Measurements from ENCODE around the gene HGFAC.

HGFAC gene

DNA sequence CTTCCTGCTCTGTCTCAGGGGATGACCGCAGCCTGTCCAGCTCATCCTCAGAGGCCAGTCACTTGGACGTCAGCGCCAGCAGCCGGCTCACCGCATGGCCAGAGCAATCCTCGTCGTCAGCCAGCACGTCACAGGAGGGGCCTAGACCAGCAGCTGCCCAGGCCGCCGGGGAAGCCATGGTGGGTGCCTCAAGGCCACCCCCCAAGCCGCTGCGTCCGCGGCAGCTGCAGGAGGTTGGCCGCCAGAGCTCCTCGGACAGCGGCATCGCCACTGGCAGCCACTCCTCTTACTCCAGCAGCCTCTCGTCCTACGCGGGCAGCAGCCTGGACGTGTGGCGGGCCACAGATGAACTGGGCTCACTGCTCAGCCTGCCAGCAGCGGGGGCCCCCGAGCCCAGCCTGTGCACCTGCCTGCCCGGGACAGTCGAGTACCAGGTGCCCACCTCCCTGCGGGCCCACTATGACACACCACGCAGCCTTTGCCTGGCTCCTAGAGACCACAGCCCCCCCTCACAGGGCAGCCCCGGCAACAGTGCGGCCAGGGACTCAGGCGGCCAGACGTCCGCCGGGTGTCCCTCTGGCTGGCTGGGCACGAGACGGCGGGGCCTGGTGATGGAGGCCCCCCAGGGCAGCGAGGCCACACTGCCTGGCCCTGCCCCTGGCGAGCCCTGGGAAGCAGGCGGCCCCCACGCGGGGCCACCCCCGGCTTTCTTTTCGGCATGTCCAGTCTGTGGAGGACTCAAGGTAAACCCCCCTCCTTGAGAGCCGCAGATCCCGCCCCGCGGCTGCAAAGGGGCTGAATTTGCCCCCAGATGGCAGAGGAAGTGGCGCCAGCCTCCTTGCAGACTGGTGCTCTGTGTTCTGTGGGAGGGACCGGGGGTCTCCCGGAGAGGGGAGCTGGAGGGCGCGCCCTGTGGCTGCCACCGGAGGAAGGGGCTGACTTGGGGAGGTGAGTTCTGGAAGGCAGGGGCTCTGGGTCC is 51.3 kb downstream of the HGFAC start:
- DNase-seq: no peak

DNA sequence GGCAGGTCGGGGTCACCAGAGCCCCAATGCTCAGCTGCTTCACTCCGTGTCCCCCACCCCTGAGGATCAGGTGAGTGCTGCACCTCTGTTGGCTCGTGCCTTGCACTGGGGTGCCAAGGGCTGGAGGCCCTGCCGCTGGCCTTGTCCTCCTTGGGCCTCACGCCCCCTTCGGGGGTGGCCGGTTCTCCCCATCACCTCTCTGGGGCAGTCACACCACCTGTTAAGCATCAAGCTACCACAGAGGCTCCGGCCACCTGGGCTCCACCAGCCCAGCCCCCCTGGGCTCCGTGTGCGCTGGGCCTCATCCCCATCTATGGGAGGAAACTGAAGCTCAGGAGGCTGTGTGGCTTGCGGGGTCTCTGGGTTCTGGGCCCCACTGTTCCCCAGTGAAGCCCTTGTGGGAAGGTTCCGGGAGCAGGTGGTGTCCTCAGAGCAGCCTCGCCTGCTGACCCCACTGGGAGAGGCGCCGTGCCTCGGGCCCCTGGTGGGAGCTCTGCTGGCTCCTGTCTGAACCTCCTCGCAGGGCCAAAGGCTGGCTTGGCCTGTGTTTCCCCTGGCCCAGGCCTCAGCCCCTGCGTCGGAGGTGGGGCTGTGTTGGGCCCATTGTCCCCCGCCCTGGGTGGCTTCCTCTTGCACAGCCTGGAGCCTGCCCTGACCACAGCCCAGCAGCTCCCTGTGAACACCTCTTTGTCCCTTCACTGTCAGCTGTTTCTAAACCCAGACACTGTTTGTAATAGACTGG is 52.1 kb downstream of the HGFAC start:
- DNase-seq: no peak

DNA sequence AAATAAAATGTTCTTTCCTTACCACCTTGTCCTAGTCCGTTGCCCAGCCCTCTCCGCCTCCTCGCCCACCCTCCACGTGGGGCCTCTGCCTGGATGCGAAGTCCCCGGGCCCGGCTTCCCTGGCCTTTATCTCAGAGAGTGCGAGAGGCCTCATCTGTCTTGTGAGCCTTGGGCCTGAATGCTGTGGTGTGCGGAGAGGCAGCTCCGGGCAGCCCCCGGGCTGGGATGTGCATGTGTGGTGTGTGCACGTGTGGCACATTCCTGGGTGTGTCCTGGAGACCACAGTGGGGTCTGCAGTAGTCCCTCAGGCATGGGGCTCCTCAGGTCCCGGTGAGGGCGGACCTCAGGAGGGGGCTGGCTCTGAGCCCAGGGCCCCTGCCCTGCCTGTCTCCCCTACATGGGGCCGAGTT is 52.7 kb downstream of the HGFAC start:
- DNase-seq: no peak

GRCh38 chr4:3495204-3495975 is 53.6 kb downstream of the HGFAC start:
- DNase-seq: no peak

DNA sequence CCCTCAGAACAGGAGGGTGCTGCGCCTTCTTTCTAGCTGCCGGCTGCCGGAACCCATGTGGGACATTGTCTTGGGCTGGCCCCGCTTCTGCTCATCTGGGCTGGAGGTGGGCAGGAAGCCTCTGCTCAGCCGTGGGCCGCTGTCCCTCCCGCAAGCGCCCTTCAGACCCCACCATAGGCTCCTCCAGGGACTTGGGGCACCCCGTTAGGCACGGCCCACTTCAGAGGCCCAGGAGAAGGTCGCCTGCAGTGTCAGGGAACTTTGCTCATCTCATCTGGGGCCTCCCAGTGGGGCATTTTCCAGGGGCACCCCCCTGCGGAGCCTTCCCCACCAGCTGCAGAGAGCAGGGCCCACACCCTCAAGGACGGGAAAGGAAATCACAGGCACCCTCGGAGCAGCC is 54.3 kb downstream of the HGFAC start:
- DNase-seq: no peak

GRCh38 chr4:3497095-3497494 is 55.3 kb downstream of the HGFAC start:
- DNase-seq: no peak

DNA sequence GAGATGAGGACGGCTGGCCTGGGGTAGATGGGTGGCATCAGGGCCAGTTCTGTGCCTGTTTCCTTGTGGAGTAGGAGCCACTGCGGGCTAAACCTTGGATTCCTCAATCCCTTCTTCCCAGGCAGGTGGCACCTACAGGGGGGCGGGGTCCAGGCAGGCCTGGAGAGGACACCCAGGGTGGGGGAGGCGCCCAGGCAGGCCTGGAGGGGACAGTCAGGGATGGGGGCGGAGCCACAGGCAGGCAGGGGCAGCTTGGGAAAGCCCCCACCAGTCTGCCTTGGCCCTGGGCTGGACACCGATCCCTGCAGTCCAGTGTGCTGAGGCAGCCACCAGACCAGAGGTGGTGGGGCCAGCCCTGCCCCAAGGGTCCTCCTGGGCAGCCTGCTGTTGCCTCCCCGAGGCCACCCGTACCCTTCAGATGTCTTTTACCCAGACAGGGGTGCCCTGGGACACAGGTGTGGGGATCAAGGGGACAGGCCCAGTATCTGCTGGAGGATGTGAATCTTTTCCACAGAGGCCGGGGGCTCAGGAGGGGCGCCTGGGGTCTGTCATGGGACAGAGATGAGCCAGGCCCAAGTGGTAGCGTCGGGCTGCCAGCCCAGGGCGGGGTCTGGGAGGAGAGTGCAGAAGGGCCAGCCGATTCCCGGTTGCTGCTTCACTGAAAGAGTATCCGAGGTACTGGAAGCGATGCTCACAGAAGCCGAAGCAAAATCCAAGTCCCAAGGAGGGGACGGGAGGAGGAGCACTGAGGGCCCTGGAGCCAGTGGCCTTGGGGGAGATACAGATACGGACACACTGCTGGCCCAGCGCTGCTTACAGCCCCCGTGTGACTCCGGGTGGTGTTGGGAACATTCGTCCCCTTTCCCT is 56.0 kb downstream of the HGFAC start:
- no peak for DNase-seq

GRCh38 chr4:3498407-3498806 is 56.6 kb downstream of the HGFAC start:
- no peak for DNase-seq

Measured in OCI-M1 (cell line).